MCF 10A (cell line): Measurements from ENCODE around the gene FAM185A. TPM values are rescaled to one million over a fixed set of nuclear protein-coding genes. Genes with fewer than 3 reads are reported as not detected.

ENCODE experiments used
- BruUV-seq: library from RNA; stranded (reverse); fragments of 400-500 nt; replicated peaks from 2 replicates; lab custom pipeline; 2021; lab: Mats Ljungman, UMichigan
- CTCF ChIA-PET: fragments of 300-600 bp; sonication (Branson Sonifier 250); formaldehyde crosslinking; extraction: SDS; loops from one replicate; lab custom pipeline; 2021; ENCODE audit warnings: antibody characterized with exemption, inconsistent platforms; lab: Yijun Ruan, JAX
- POLR2A ChIA-PET: fragments of 300-600, 350-650 bp; sonication (Branson Sonifier 250); formaldehyde crosslinking; extraction: SDS; loops from one replicate; lab custom pipeline; 2020; ENCODE audit warnings: antibody characterized with exemption, inconsistent platforms; lab: Yijun Ruan, JAX
- DNase-seq: peaks from one replicate; pipeline ENCODE4 v3.0.0-alpha.2; 2018; ENCODE audit not compliant: unreplicated experiment
- H3K27ac Mint-ChIP-seq: one replicate; pipeline ENCODE4 v1.8.0; 2022; ENCODE audit warnings: mild to moderate bottlenecking, low read depth, mixed read lengths; ENCODE audit not compliant: unreplicated experiment
- H3K27me3 Mint-ChIP-seq: one replicate; pipeline ENCODE4 v1.8.0; 2022; ENCODE audit warnings: mixed read lengths; ENCODE audit not compliant: insufficient read depth, unreplicated experiment
- H3K36me3 Mint-ChIP-seq: one replicate; pipeline ENCODE4 v1.8.0; 2022; ENCODE audit warnings: mild to moderate bottlenecking, moderate library complexity, mixed read lengths; ENCODE audit not compliant: insufficient read depth, unreplicated experiment
- H3K4me1 Mint-ChIP-seq: one replicate; pipeline ENCODE4 v1.8.0; 2022; ENCODE audit warnings: mixed read lengths; ENCODE audit not compliant: insufficient read depth, unreplicated experiment
- H3K4me3 Mint-ChIP-seq: one replicate; pipeline ENCODE4 v1.8.0; 2022; ENCODE audit warnings: mild to moderate bottlenecking, moderate library complexity, mixed read lengths; ENCODE audit not compliant: unreplicated experiment
- H3K9me3 Mint-ChIP-seq: one replicate; pipeline ENCODE4 v1.8.0; 2022; ENCODE audit warnings: mixed read lengths; ENCODE audit not compliant: unreplicated experiment
- CTCF ChIP-seq: fragments of 200-600 bp; IDR thresholded peaks from one replicate; pipeline ENCODE4 v1.8.0; 2022; ENCODE audit warnings: antibody characterized with exemption, mild to moderate bottlenecking; ENCODE audit not compliant: unreplicated experiment
- intact Hi-C: fragments of 100-400 bp; cut with micrococcal nuclease; formaldehyde crosslinking; loops from 2 replicates; pipeline ENCODE4 v1.14.1; 2022
- total RNA-seq: library from RNA; stranded (reverse); gene quantifications from 2 replicates; pipeline ENCODE4 v1.2.3, GENCODE V29; 2022

FAM185A gene
- total RNA-seq, 1 experiment from 2014 or later: 8.9 TPM

DNA sequence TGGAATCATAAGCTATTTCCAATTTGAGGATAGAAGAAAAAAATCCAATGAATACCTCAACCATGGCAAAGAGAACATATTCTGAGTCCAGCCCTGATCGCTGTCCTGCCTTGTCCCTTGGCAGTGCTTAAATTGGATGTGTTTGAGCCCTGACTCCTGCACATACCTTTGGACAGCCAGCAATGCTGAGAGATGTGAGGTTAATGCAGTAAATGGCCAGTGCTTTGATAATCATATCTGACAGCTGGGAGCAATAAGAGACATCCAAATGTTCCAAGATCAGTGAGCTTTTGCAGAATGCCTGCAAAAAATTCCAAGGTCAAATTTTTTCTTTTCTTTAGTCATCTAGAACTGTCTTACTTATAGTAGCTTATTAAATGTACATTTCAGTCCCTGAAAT, 83.9 kb downstream of the FAM185A start:
- Mint-ChIP-seq H3K27me3 (no peaks in the 10 kb centered on the region), H3K27ac (no peak overlapping the region), H3K4me3 (no peak overlapping the region), H3K4me1 (peaks cover 17% of the 10 kb centered on the region), H3K36me3 (peaks cover 28% of the 10 kb centered on the region), H3K9me3 (no peaks in the 10 kb centered on the region)
- POLR2A ChIA-PET: interaction anchor here (0.6 kb wide), 1 partner anchor 242 kb away, joined by 3 read pairs; the partner anchor contains the start of genes ARMC10 and FBXL13
- no peak for TF ChIP-seq CTCF
- no TSS peak for BruUV-seq
- no peak for DNase-seq
- CTCF ChIA-PET: interaction anchor here (0.8 to 1.5 kb wide), 2 partner anchors 11 to 229 kb away, joined by 3 to 4 read pairs; no protein-coding TSS in a partner anchor
- intact Hi-C loops: no loop called here

- no TSS peak for BruUV-seq
- no peak overlapping the region for H3K4me3 Mint-ChIP-seq
- no peak for TF ChIP-seq CTCF
- no peaks in the 10 kb centered on the region for H3K27me3 Mint-ChIP-seq
- H3K4me1 Mint-ChIP-seq: peaks cover 17% of the 10 kb centered on the region
- ChIA-PET POLR2A (no interaction called here), CTCF (interaction anchor here (1.5 kb wide), 1 partner anchor 229 kb away, joined by 4 read pairs; no protein-coding TSS in a partner anchor)
- intact Hi-C loops: no loop called here
- no peak for DNase-seq
- peaks cover 24% of the 10 kb centered on the region for H3K36me3 Mint-ChIP-seq
- no peak overlapping the region for H3K27ac Mint-ChIP-seq
- no peaks in the 10 kb centered on the region for H3K9me3 Mint-ChIP-seq
Observed at GRCh38 chr7:102833343-102833742, 84.5 kb downstream of the FAM185A start.

- no peaks in the 10 kb centered on the region for H3K27me3 Mint-ChIP-seq
- intact Hi-C loops: no loop called here
- H3K36me3 Mint-ChIP-seq: peaks cover 17% of the 10 kb centered on the region
- TF ChIP-seq CTCF: no peak
- ChIA-PET POLR2A (interaction anchor here (0.6 to 2.2 kb wide), 3 partner anchors 37 to 241 kb away, joined by 3 to 8 read pairs (median 4); partner anchors contain the start of genes ARMC10 and FBXL13), CTCF (interaction anchor here (0.8 kb wide), 1 partner anchor 10 kb away, joined by 4 read pairs; no protein-coding TSS in a partner anchor)
- H3K4me1 Mint-ChIP-seq: peaks cover 17% of the 10 kb centered on the region
- no peak overlapping the region for H3K27ac Mint-ChIP-seq
- no peaks in the 10 kb centered on the region for H3K9me3 Mint-ChIP-seq
- H3K4me3 Mint-ChIP-seq: no peak overlapping the region
- no TSS peak for BruUV-seq
- no peak for DNase-seq
Observed at GRCh38 chr7:102834466-102834865, 85.7 kb downstream of the FAM185A start.

GRCh38 chr7:102834999-102835398, 86.2 kb downstream of the FAM185A start:
- H3K36me3 Mint-ChIP-seq: peaks cover 12% of the 10 kb centered on the region
- ChIA-PET POLR2A (interaction anchor here (0.6 to 2.2 kb wide), 4 partner anchors 9 to 240 kb away, joined by 3 to 8 read pairs (median 4); partner anchors contain the start of genes ARMC10 and FBXL13), CTCF (interaction anchor here (0.8 kb wide), 1 partner anchor 9 kb away, joined by 4 read pairs; no protein-coding TSS in a partner anchor)
- no TSS peak for BruUV-seq
- TF ChIP-seq CTCF: no peak
- H3K27ac Mint-ChIP-seq: peak overlapping the region; percentile 18
- intact Hi-C loops: loop anchor here (5.0 kb wide), 1 partner anchor 37 kb away; no protein-coding TSS in a partner anchor
- peak; percentile 63 for DNase-seq
- no peaks in the 10 kb centered on the region for H3K27me3 Mint-ChIP-seq
- H3K9me3 Mint-ChIP-seq: no peaks in the 10 kb centered on the region
- H3K4me3 Mint-ChIP-seq: peak overlapping the region; percentile 13
- peaks cover 17% of the 10 kb centered on the region for H3K4me1 Mint-ChIP-seq
